Mesendoderm (in vitro differentiated cells): Measurements from ENCODE around the gene TNFRSF1B.

ENCODE experiments used
- DNase-seq: peaks from one replicate; pipeline ENCODE4 v3.0.0; 2013
- H2AK5ac ChIP-seq: 2 replicates; pipeline ENCODE4 v1.6.1; 2013; ENCODE audit warnings: low read length, inconsistent platforms
- H2BK120ac ChIP-seq: 2 replicates; pipeline ENCODE4 v1.6.1; 2013; ENCODE audit warnings: low read depth, mild to moderate bottlenecking, low read length, moderate library complexity, mixed read lengths
- H2BK15ac ChIP-seq: replicated peaks from 2 replicates; pipeline ENCODE4 v1.6.1; 2013; ENCODE audit warnings: low read depth, mild to moderate bottlenecking, moderate library complexity
- H2BK5ac ChIP-seq: 2 replicates; pipeline ENCODE4 v1.6.1; 2013; ENCODE audit warnings: low read length, inconsistent platforms
- H3K18ac ChIP-seq: 2 replicates; pipeline ENCODE4 v1.6.1; 2013; ENCODE audit warnings: mild to moderate bottlenecking, low read length, mixed read lengths
- H3K23ac ChIP-seq: one replicate; pipeline ENCODE4 v1.6.1; 2013; ENCODE audit warnings: low read length
- H3K27ac ChIP-seq: 2 replicates; pipeline ENCODE4 v1.5.1; 2013; ENCODE audit warnings: low read depth, mild to moderate bottlenecking, inconsistent platforms, low read length, moderate library complexity
- H3K27me3 ChIP-seq: 2 replicates; pipeline ENCODE4 v1.6.1; 2013; ENCODE audit warnings: low read length, control low read depth, mild to moderate bottlenecking, inconsistent platforms; ENCODE audit not compliant: insufficient read depth, poor library complexity
- H3K36me3 ChIP-seq: 2 replicates; pipeline ENCODE4 v1.6.1; 2013; ENCODE audit warnings: low read length, inconsistent platforms; ENCODE audit not compliant: control insufficient read depth, insufficient read depth
- H3K4ac ChIP-seq: one replicate; pipeline ENCODE4 v1.6.1; 2013; ENCODE audit warnings: low read depth, mild to moderate bottlenecking, low read length, moderate library complexity
- H3K4me1 ChIP-seq: 2 replicates; pipeline ENCODE4 v1.6.1; 2013; ENCODE audit warnings: low read depth, low read length, inconsistent platforms; ENCODE audit not compliant: control insufficient read depth
- H3K4me2 ChIP-seq: 2 replicates; pipeline ENCODE4 v1.6.1; 2013; ENCODE audit warnings: low read length
- H3K4me3 ChIP-seq: 2 replicates; pipeline ENCODE4 v1.5.1; 2013; ENCODE audit warnings: mild to moderate bottlenecking, low read length
- H3K56ac ChIP-seq: one replicate; pipeline ENCODE4 v1.6.1; 2013; ENCODE audit warnings: low read length
- H3K79me1 ChIP-seq: 2 replicates; pipeline ENCODE4 v1.6.1; 2013; ENCODE audit warnings: low read length, inconsistent platforms
- H3K79me2 ChIP-seq: 2 replicates; pipeline ENCODE4 v1.6.1; 2013; ENCODE audit warnings: mild to moderate bottlenecking, low read length; ENCODE audit not compliant: control insufficient read depth, insufficient read depth
- H3K9ac ChIP-seq: 2 replicates; pipeline ENCODE4 v1.6.1; 2013; ENCODE audit warnings: low read length, inconsistent platforms
- H4K5ac ChIP-seq: one replicate; pipeline ENCODE4 v1.6.1; 2013; ENCODE audit warnings: low read length
- H4K8ac ChIP-seq: one replicate; pipeline ENCODE4 v1.6.1; 2013; ENCODE audit warnings: low read depth, mild to moderate bottlenecking, control low read depth, low read length, moderate library complexity
- WGBS: extraction: QIAGEN DNeasy Blood & Tissue Kit; methylation state at CpG from one replicate; pipeline ENCODE4 v1.1.7; 2013; ENCODE audit warnings: low lambda C conversion rate, missing lambda C conversion rate; ENCODE audit not compliant: insufficient coverage; ENCODE audit errors: extremely low coverage; 5-methylcytosine and 5-hydroxymethylcytosine counted together

Gene TNFRSF1B

DNA sequence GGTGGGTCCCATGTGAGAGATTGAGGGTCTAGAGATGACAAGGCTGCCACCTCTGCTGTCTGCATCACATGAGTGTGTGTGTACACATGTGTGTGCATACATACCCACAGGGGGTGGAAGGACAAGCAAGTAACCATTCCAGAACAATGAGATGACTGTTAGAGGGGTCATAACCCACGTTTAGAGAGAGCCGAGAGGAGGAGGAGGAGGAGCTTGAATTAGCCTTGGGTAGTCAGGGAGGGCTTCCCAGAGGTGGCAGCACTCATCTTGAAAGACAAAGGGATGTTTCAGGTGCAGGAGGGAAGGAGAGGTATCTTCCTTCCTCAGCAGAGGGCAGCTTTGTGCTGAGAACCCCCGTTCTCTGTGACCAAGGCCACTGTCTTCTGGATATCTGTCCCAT lies 21.3 kb downstream of the TNFRSF1B start:
- no peak overlapping the region for H4K8ac ChIP-seq
- no peak overlapping the region for H3K27ac ChIP-seq
- H3K79me2 ChIP-seq = no peaks in the 10 kb centered on the region
- H3K4me3 ChIP-seq = no peak overlapping the region
- no peak overlapping the region for H2BK15ac ChIP-seq
- peaks cover 1% of the 10 kb centered on the region for H3K4me1 ChIP-seq
- no peaks in the 10 kb centered on the region for H3K36me3 ChIP-seq
- no peak for DNase-seq
- no peak overlapping the region for H3K4ac ChIP-seq
- WGBS = no CpG with 5 or more reads among the region's 3 CpGs
- H3K4me2 ChIP-seq = no peak overlapping the region
- no peak overlapping the region for H2AK5ac ChIP-seq
- no peak overlapping the region for H2BK120ac ChIP-seq
- no peak overlapping the region for H3K23ac ChIP-seq
- no peak overlapping the region for H2BK5ac ChIP-seq
- no peak overlapping the region for H3K56ac ChIP-seq
- no peaks in the 10 kb centered on the region for H3K79me1 ChIP-seq
- H3K18ac ChIP-seq = no peak overlapping the region
- no peak overlapping the region for H3K9ac ChIP-seq
- no peaks in the 10 kb centered on the region for H3K27me3 ChIP-seq
- H4K5ac ChIP-seq = no peak overlapping the region

- no peak overlapping the region for H3K4ac ChIP-seq
- H2BK5ac ChIP-seq = no peak overlapping the region
- no peak overlapping the region for H4K5ac ChIP-seq
- H3K56ac ChIP-seq = no peak overlapping the region
- H3K27ac ChIP-seq = no peak overlapping the region
- no peak overlapping the region for H2BK15ac ChIP-seq
- no peak overlapping the region for H2AK5ac ChIP-seq
- no peak overlapping the region for H3K4me2 ChIP-seq
- no peaks in the 10 kb centered on the region for H3K79me2 ChIP-seq
- H3K4me1 ChIP-seq = peaks cover 1% of the 10 kb centered on the region
- no peak overlapping the region for H4K8ac ChIP-seq
- H3K27me3 ChIP-seq = no peaks in the 10 kb centered on the region
- no peak overlapping the region for H2BK120ac ChIP-seq
- H3K79me1 ChIP-seq = no peaks in the 10 kb centered on the region
- H3K23ac ChIP-seq = no peak overlapping the region
- no CpG with 5 or more reads among the region's 13 CpGs for WGBS
- peak; percentile 24 for DNase-seq
- no peak overlapping the region for H3K4me3 ChIP-seq
- H3K36me3 ChIP-seq = no peaks in the 10 kb centered on the region
- H3K9ac ChIP-seq = no peak overlapping the region
- no peak overlapping the region for H3K18ac ChIP-seq
Observed at GRCh38 chr1:12188657-12189327, 22.0 kb downstream of the TNFRSF1B start.

- Histone ChIP-seq H4K8ac (no peak overlapping the region), H3K23ac (no peak overlapping the region), H3K79me2 (no peaks in the 10 kb centered on the region), H3K79me1 (no peaks in the 10 kb centered on the region), H2BK15ac (no peak overlapping the region), H3K18ac (no peak overlapping the region), H3K27me3 (no peaks in the 10 kb centered on the region), H3K4ac (no peak overlapping the region), H2AK5ac (no peak overlapping the region), H3K4me3 (no peak overlapping the region), H3K27ac (no peak overlapping the region), H2BK120ac (no peak overlapping the region), H3K56ac (no peak overlapping the region), H4K5ac (no peak overlapping the region), H3K4me2 (no peak overlapping the region), H3K36me3 (no peaks in the 10 kb centered on the region), H3K4me1 (no peaks in the 10 kb centered on the region), H3K9ac (no peak overlapping the region), H2BK5ac (no peak overlapping the region)
- DNase-seq = no peak
- no CpG with 5 or more reads among the region's 5 CpGs for WGBS
Observed at GRCh38 chr1:12189328-12189682, 22.5 kb downstream of the TNFRSF1B start.

- Histone ChIP-seq H3K9ac (no peak overlapping the region), H3K27me3 (no peaks in the 10 kb centered on the region), H2BK120ac (no peak overlapping the region), H4K5ac (no peak overlapping the region), H4K8ac (no peak overlapping the region), H3K4me2 (no peak overlapping the region), H3K23ac (no peak overlapping the region), H3K18ac (no peak overlapping the region), H3K4me3 (no peak overlapping the region), H3K4me1 (no peaks in the 10 kb centered on the region), H3K56ac (no peak overlapping the region), H3K27ac (no peak overlapping the region), H2AK5ac (no peak overlapping the region), H3K79me2 (no peaks in the 10 kb centered on the region), H2BK5ac (no peak overlapping the region), H3K79me1 (no peaks in the 10 kb centered on the region), H2BK15ac (no peak overlapping the region), H3K4ac (no peak overlapping the region), H3K36me3 (no peaks in the 10 kb centered on the region)
- no peak for DNase-seq
- no CpG with 5 or more reads among the region's 58 CpGs for WGBS
Observed at GRCh38 chr1:12191242-12192032, 24.6 kb downstream of the TNFRSF1B start.

DNA sequence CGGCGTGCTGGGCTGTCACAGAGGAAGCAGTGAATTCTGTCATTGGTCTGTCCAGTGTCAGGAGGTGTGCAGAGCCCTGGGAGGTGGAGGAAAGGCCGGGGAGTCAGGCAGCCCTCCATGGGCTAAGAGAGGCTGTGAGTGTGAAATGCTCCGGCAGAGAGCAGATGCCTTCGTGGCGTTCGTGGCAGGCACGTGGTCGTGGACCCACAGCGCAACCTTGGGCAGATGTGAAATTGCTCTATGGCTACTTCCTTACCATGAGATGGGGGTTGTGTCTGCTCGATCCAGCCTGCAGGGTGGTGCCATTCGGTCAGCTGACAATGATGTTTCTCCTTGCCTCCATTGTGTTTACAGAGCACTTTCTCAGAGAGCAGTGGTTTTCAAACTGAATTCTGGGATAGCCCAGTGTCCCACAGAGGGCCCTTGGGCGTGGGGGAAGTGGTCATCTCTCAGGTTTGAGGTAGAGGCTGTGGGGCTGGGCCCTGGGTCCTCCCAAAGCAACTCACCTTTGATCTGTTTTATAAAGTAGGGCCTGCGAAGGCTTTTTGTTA lies 27.9 kb downstream of the TNFRSF1B start:
- H3K4me2 ChIP-seq = no peak overlapping the region
- no peak overlapping the region for H2AK5ac ChIP-seq
- no peak overlapping the region for H4K8ac ChIP-seq
- DNase-seq = no peak
- no peaks in the 10 kb centered on the region for H3K79me2 ChIP-seq
- H4K5ac ChIP-seq = no peak overlapping the region
- H3K27me3 ChIP-seq = no peaks in the 10 kb centered on the region
- no peak overlapping the region for H3K23ac ChIP-seq
- no peak overlapping the region for H3K27ac ChIP-seq
- no CpG with 5 or more reads among the region's 14 CpGs for WGBS
- no peak overlapping the region for H2BK15ac ChIP-seq
- H3K79me1 ChIP-seq = no peaks in the 10 kb centered on the region
- no peak overlapping the region for H2BK5ac ChIP-seq
- no peak overlapping the region for H3K9ac ChIP-seq
- H3K4ac ChIP-seq = no peak overlapping the region
- no peak overlapping the region for H2BK120ac ChIP-seq
- no peaks in the 10 kb centered on the region for H3K36me3 ChIP-seq
- no peaks in the 10 kb centered on the region for H3K4me1 ChIP-seq
- no peak overlapping the region for H3K56ac ChIP-seq
- no peak overlapping the region for H3K4me3 ChIP-seq
- H3K18ac ChIP-seq = no peak overlapping the region
